SJCRH30 (cell line): Measurements from ENCODE around the gene PTPRH. TPM values are rescaled to one million over a fixed set of nuclear protein-coding genes. Genes with fewer than 3 reads are reported as not detected.

Experiments
- DNase-seq, 2 experiments: peaks; one replicate each; pipeline ENCODE4 v3.0.0-alpha.2; 2015 to 2020
- H3K27ac ChIP-seq: fragments of 250-450 bp; sonication (Bioruptor Pico); 2 replicates; pipeline ENCODE4 v1.5.1; 2020; ENCODE audit warnings: mild to moderate bottlenecking, moderate library complexity
- H3K27me3 ChIP-seq: fragments of 250-450 bp; sonication (Bioruptor Pico); 2 replicates; pipeline ENCODE4 v1.5.1; 2020; ENCODE audit warnings: mild to moderate bottlenecking, moderate library complexity
- H3K36me3 ChIP-seq: fragments of 250-450 bp; sonication (Bioruptor Pico); 2 replicates; pipeline ENCODE4 v1.5.1; 2020; ENCODE audit warnings: mild to moderate bottlenecking, moderate library complexity
- H3K4me1 ChIP-seq: fragments of 250-450 bp; sonication (Bioruptor Pico); 2 replicates; pipeline ENCODE4 v1.5.1; 2020; ENCODE audit warnings: mild to moderate bottlenecking, moderate library complexity
- H3K4me3 ChIP-seq: fragments of 250-450 bp; sonication (Bioruptor Pico); 2 replicates; pipeline ENCODE4 v1.5.1; 2020; ENCODE audit warnings: mild to moderate bottlenecking, moderate library complexity
- H3K9me3 ChIP-seq: fragments of 250-450 bp; sonication (Bioruptor Pico); replicated peaks from 2 replicates; pipeline ENCODE4 v1.5.1; 2020; ENCODE audit warnings: mild to moderate bottlenecking, moderate library complexity
- total RNA-seq: library from RNA; depleted of rRNA; stranded (reverse); fragments of >200 nt; shearing (Covaris generic); gene quantifications from 2 replicates; pipeline ENCODE4 v1.2.3, GENCODE V29; 2014

PTPRH gene
- total RNA-seq, 1 experiment from 2014 or later, result 1.4 TPM

DNA sequence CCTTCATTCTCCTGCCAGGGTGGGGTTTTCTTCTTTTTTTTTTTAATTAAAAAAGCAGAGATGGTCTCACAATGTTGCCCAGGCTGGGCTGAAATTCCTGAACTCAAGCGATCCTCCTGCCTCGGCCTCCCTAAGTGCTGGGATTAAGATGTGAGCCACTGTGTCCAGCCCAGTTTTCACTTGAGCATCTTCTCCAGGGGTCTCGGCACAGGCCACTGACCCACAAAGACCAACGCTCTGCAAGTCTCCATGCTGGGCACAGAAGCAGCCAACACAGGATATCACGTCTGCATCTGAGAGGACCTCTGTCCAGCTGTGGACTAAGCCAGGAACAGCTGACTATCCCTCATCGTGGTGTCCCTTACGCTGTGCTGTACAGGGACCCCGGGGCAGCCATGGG is 28.7 kb upstream of the PTPRH start:
- H3K4me3 ChIP-seq, result no peak overlapping the region
- H3K27me3 ChIP-seq, result no peaks in the 10 kb centered on the region
- no peak overlapping the region for H3K27ac ChIP-seq
- H3K36me3 ChIP-seq, result peaks cover 54% of the 10 kb centered on the region
- H3K9me3 ChIP-seq, result no peaks in the 10 kb centered on the region
- H3K4me1 ChIP-seq, result no peaks in the 10 kb centered on the region
- DNase-seq, result no peak

DNA sequence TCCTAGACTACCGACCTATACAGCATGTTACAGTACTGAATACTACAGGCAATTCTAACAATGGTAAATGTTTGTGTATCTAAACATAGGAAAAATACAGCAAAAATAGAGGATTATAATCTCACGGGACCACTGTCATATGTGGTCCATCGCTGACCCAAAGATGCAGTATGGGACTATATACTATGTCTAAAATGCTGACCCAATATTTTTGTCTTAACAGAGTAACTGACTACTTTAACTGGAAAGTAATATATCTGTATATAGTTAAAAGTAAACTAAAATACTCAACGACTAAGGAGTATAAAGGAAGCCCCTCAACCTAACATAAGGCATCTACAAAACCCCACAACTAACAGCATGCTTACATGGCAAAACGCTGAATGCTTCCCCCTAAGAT is 23.7 kb upstream of the PTPRH start:
- DNase-seq, result no peak

DNA sequence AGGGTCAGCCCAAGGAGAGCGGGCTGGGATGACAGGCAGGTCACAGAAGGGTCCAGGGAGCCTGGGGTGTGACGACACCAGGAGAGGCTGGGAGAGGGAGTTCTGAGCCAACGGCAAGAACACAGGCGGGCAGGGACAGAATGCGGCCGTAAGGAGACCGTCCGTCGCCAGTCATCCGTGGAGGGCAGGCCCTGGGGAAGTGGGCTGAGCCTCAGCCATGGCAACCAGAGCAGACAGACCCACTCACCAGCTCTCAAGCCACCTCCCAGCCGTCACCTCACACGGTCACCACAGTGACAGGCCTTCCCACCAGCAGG is 22.9 kb upstream of the PTPRH start:
- Histone ChIP-seq H3K27ac (no peak overlapping the region), H3K9me3 (no peaks in the 10 kb centered on the region), H3K4me1 (no peaks in the 10 kb centered on the region), H3K4me3 (no peak overlapping the region), H3K36me3 (peaks cover 26% of the 10 kb centered on the region), H3K27me3 (no peaks in the 10 kb centered on the region)
- DNase-seq, result no peak

More for the DNA sequence above, 23.7 kb upstream of the PTPRH start:
- no peaks in the 10 kb centered on the region for H3K4me1 ChIP-seq
- peaks cover 31% of the 10 kb centered on the region for H3K36me3 ChIP-seq
- H3K27ac ChIP-seq, result no peak overlapping the region
- H3K9me3 ChIP-seq, result no peaks in the 10 kb centered on the region
- H3K4me3 ChIP-seq, result no peak overlapping the region
- H3K27me3 ChIP-seq, result no peaks in the 10 kb centered on the region

DNA sequence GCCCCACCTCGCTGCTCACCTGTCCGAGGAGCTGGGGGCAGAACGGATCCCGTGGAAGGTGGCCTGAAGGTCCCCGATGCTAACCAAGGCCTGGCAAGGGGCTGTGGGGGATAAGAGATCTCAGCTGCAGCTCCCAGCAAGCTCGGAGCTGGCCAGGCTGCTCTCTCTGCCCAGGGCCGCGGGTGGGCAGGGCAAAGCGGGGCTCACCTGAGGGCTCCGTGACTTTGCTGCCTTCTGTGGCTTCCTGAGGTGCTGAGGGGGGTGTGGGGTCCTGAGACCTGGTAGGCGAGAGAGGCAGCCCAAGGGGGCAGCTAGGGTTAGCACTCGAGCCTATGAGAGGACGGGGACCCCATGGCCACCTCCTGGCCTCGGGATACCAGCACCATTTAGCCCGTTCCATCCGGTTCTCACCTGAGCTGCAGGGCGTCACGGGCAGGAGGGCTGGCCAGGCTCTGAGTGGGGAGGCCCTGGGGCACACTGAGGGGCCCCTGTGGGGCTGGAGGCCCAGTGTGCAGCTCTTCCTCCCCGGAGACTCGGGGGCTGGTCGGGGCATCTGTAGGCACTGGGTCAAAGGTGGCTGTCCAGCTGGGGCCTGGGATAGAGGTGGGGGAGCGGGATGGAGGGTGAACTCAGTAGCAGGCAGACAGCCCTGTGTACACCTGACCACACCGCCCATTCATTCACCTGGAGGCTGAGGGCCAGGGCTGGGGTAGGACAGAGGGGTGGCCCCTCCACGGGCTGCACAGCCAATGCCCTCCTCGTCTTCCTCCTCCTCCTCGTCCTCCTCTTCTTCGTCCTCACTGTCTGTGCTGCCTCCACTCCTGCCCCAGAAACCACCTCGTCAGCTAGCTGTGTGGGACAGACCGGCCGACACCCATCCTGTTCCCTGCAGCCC is 22.3 kb upstream of the PTPRH start:
- Histone ChIP-seq H3K9me3 (no peaks in the 10 kb centered on the region), H3K4me1 (no peaks in the 10 kb centered on the region), H3K4me3 (no peak overlapping the region), H3K27ac (no peak overlapping the region), H3K27me3 (no peaks in the 10 kb centered on the region), H3K36me3 (peaks cover 20% of the 10 kb centered on the region)
- no peak for DNase-seq

DNA sequence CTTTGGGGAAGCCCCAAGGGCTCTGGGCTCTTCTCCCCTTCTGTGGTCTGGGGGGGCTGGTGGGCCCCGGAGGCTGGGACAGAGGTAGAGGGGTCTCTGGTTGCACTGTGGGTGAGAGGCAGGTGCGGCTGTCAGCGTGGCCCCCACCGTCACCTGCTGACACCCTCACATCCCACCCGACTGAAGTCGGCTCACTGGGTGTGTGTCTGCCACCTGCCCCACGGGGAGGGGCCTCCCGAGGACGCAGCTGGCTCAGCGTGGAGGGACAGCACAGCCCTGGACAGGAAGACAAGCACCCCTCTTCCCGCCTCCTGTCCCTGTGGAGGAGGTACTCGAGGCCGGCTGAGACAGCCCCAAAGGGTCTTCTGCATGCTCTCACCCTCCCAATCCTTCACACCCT is 21.5 kb upstream of the PTPRH start:
- Histone ChIP-seq H3K4me3 (no peak overlapping the region), H3K27ac (no peak overlapping the region), H3K9me3 (no peaks in the 10 kb centered on the region), H3K4me1 (no peaks in the 10 kb centered on the region), H3K36me3 (peaks cover 14% of the 10 kb centered on the region), H3K27me3 (no peaks in the 10 kb centered on the region)
- DNase-seq, result no peak

DNA sequence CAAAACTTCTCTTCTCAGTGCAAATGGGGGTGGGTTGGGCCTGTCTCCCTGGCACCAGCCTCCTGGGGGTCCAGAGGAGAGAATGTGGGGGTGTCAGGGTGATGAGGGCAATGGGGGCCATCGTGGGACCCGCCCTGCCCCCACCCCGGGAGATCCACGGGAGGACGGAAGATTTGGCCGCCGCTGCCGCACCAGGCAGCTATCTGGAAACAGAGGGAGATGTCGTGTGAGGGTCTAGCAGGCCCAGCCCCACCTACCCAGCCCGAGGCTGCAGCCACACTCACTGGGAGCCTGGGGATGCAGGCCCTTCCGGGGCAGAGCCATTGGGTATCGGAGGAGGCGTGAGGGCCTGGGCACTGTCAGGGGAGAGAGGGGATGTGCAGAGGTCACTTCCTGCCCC is 21.0 kb upstream of the PTPRH start:
- H3K27me3 ChIP-seq, result no peaks in the 10 kb centered on the region
- no peaks in the 10 kb centered on the region for H3K4me1 ChIP-seq
- H3K9me3 ChIP-seq, result no peaks in the 10 kb centered on the region
- no peak for DNase-seq
- no peak overlapping the region for H3K27ac ChIP-seq
- H3K4me3 ChIP-seq, result no peak overlapping the region
- peaks cover 14% of the 10 kb centered on the region for H3K36me3 ChIP-seq

DNA sequence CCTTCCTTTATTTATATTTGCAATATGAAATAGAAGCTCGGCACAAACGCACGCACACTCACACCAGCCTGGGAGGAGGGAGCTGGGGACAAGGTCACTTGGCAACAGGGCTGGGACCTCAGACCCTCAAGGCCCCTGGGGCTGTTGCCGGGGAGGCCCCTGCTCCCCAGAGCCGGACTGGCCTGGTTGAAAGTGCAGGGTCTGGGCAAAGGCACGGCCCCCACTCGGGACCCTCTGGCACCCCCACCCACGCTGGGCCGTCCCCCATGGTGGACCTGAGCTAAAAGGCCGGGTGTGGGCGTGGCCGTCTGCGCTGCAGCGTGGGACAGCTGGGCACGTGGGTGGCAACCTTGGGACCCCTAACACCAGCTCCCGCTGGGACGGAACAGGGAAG is 20.5 kb upstream of the PTPRH start:
- Histone ChIP-seq H3K27ac (no peak overlapping the region), H3K36me3 (peaks cover 14% of the 10 kb centered on the region), H3K4me3 (no peak overlapping the region), H3K27me3 (no peaks in the 10 kb centered on the region), H3K4me1 (no peaks in the 10 kb centered on the region), H3K9me3 (no peaks in the 10 kb centered on the region)
- DNase-seq, result no peak

DNA sequence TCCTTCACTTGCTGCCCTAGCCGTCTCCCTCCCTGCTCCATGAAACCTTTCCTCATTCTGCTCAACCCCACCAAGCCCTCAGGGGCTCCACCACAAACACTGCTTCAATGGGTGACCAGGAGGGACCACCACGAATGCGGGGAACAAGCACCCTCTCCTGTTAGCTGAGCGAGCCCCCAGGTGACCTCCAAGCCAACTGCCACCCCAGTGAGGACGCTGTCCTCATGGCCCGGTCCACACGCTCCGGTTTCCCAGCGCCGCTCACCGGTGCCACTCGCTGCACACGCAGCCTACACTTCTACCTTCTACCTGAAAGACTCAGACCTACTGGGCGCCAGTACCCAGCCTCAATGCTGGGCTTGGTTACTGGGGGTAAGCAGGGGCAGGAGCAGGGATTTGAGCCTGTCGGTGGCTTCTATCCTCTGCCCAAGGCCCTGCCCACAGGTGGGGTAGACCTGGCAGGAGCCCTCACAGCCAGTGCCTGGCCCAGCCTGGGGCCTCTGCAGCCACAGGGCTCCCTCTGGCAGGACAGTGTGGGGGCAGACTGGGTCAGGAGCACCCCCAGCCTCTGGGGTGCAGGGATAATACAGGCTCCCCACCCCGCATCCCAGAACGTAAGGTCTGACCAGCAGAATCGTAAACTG is 20.0 kb upstream of the PTPRH start:
- DNase-seq, result no peak
- H3K27me3 ChIP-seq, result no peaks in the 10 kb centered on the region
- H3K4me3 ChIP-seq, result no peak overlapping the region
- H3K4me1 ChIP-seq, result no peaks in the 10 kb centered on the region
- no peaks in the 10 kb centered on the region for H3K9me3 ChIP-seq
- H3K36me3 ChIP-seq, result peaks cover 14% of the 10 kb centered on the region
- no peak overlapping the region for H3K27ac ChIP-seq

DNA sequence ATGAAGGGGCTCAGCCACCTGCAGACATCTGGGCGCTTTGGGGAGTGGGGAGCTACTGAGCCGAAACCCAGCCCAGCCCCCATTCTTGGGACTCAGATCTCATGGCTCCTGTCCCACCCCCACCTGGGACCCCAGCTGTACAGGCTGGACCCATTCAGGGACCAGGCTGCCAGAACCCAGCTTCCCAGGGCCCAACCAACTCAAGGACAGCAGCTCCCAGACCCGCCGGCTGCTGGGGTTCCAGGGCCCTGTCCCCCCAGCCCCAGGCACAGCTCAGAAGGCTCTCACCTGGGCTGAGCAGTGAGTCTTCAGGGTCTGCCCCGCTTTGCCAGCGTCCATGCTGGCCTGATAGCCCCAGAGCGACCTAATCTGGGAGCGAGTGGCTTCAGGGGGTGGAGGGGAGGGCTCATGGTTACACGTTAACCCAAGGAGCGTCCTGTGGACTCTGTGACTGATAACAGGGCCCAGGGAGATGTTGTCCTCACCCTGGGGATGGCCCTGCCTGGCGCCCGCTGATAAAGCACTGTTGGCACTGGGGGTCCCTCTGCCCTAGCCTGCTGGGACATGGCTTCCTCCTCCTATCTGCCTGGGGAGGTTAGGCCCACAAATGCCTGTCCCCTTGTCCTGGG is 19.2 kb upstream of the PTPRH start, which contains the start of gene TMEM86B:
TSS of gene TMEM86B (minus strand) at position 361 of the 629 bp plus-strand sequence. CDS start at position 339, 22 bp downstream.
- Histone ChIP-seq H3K9me3 (no peaks in the 10 kb centered on the region), H3K27ac (no peak within 1 kb of the TSS), H3K4me1 (no peaks in the 10 kb centered on the region), H3K36me3 (peaks cover 10% of the 10 kb centered on the region), H3K27me3 (no peaks in the 10 kb centered on the region), H3K4me3 (no peak within 1 kb of the TSS)
- no peak for DNase-seq

DNA sequence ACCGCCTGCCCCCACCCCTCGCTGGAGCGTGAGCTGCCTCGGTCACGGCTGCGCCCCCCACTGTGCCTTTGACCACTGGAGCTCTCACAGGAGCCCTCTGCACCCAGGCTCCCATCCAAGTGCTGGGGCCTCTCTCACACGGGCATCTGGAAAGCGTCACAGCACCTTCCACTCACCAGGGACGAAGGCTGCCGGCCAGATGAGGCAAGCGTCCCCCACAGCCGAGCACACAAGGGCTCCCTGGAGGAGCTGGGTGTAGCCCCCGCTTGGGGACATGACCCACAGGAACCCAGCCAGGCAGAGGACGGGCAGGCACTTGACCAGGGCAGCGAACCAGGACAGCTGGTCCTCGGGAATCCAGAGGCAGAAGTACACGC is 18.7 kb upstream of the PTPRH start:
- H3K4me1 ChIP-seq, result no peaks in the 10 kb centered on the region
- no peak overlapping the region for H3K4me3 ChIP-seq
- H3K27ac ChIP-seq, result no peak overlapping the region
- DNase-seq, result no peak
- H3K27me3 ChIP-seq, result no peaks in the 10 kb centered on the region
- H3K9me3 ChIP-seq, result no peaks in the 10 kb centered on the region
- peaks cover 10% of the 10 kb centered on the region; the same call in 1 of the 2 replicates for H3K36me3 ChIP-seq

DNA sequence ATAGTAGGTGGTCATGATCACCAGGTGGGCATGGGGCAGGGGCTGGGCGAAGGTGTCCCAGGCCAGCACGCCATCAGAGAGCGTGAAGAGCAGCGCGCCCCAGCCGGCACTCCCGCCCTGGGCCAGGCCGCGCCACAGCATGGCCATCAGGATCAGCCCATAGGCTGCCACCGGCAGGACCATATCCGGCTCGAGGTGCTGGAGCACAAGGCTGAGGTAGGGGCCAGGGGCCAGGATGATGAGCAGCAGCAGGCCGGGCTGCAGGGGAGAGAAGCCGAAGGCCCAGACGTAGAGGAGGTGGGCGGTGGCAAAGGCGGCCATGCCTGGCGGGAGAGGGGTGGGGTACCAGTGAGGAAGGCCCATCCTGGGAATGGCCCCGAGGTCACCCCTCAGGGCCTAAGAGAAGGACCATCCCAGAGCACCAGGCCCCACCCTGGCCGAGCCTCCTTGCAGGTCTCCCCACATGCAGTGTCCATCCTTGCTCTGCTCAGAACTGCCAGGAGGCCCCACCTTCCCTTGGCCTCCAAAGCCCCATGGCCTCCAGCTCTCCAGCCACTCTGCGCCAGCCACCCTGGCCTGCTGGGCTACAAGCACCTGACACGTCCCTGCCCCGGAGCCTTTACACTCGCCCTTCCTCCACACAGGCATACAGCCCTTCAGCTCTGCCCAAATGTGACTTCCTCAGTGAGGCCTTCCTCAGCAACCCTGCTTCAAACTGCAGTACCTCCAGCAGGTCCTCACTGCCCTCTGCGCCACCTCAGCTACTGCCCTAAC is 18.1 kb upstream of the PTPRH start:
- peaks cover 5% of the 10 kb centered on the region; the same call in 1 of the 2 replicates for H3K36me3 ChIP-seq
- H3K4me3 ChIP-seq, result no peak overlapping the region
- DNase-seq, result no peak
- no peaks in the 10 kb centered on the region for H3K9me3 ChIP-seq
- H3K27me3 ChIP-seq, result no peaks in the 10 kb centered on the region
- no peak overlapping the region for H3K27ac ChIP-seq
- H3K4me1 ChIP-seq, result no peaks in the 10 kb centered on the region

DNA sequence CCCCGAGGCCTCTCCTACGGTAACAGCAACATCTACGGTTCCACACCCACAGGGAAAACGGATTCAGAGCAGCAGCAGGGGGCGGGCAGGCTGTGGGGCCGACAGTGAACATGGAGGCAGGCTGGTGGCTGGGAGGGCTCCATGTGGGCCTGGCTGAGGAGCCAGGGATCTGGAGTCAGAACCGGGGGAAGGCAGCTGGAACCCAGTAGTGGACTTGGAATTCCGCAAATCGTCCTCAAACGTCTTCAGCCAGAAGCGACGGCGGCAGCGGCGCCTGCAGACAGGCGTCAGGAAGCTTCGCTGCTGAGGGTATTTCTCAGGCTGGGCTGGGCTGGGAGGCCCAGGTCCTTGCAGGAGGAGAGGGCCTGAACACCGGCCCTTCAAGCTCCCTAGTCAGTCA is 17.5 kb upstream of the PTPRH start:
- Histone ChIP-seq H3K27ac (no peak overlapping the region), H3K4me1 (no peaks in the 10 kb centered on the region), H3K36me3 (peaks cover 5% of the 10 kb centered on the region; the same call in 1 of the 2 replicates), H3K4me3 (no peak overlapping the region), H3K27me3 (no peaks in the 10 kb centered on the region), H3K9me3 (no peaks in the 10 kb centered on the region)
- DNase-seq, result no peak

DNA sequence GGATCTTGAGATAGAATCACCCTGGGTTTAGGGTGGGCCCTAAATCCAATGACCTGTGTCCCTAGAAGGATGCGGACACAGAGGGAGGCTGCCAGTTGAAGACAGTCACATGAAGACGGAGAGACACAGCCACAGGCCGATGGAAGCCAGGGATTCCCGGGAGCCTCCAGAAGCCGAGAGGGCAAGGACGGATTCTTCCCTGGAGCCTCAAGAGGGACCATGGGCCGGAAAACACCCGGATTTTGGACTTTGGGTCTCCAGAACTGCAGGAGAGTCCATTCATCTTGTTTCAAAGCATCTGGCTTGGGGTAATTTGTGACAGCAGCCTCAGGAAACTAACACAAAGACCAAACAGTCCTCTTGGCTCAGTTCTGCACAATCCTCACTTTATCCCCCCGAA is 17.0 kb upstream of the PTPRH start:
- no peaks in the 10 kb centered on the region for H3K4me1 ChIP-seq
- no peak for DNase-seq

DNA sequence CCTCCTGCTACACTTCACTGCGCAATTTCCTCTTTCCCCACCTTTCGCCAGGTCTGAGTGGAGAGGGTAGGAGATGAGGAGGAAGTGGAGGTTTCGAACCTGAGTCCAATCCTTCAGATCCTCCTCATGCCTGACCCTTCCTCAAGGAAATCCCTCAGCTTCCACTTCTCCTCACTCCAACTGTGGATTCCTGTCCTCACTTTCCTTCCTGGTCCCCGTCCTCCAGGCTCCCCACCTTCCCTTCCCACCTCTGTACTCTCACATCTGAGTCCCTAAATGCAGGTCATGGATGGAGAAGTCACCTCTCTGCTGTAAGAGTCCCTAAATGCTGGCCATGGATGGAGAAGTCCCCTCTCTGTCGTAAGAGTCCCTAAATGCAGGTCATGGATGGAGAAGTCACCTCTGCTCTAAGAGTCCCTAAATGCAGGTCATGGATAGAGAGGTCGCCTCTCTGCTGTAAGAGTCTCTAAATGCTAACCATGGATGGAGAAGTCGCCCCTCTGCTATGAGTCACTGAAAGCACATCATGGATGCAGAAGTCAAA is 16.2 kb upstream of the PTPRH start:
- H3K4me3 ChIP-seq, result no peak overlapping the region
- H3K9me3 ChIP-seq, result no peaks in the 10 kb centered on the region
- H3K4me1 ChIP-seq, result no peaks in the 10 kb centered on the region
- no peak overlapping the region for H3K27ac ChIP-seq
- no peaks in the 10 kb centered on the region for H3K27me3 ChIP-seq
- peaks cover 2% of the 10 kb centered on the region; the same call in 1 of the 2 replicates for H3K36me3 ChIP-seq
- DNase-seq, result no peak

More for the DNA sequence above, 17.0 kb upstream of the PTPRH start:
- Histone ChIP-seq H3K9me3 (no peaks in the 10 kb centered on the region), H3K27me3 (no peaks in the 10 kb centered on the region), H3K36me3 (peaks cover 5% of the 10 kb centered on the region; the same call in 1 of the 2 replicates), H3K4me3 (no peak overlapping the region), H3K27ac (no peak overlapping the region)
